Peyer's patch (tissue), 4 donors: ENCODE results near the gene INPP5F.

Experiments
- POLR2A ChIP-seq, 2 donors: fragments of 450-650 bp; IDR thresholded peaks; one replicate each; pipeline ENCODE4 v1.5.1; 2017; ENCODE audit warnings: antibody characterized with exemption in 2 of 2, mild to moderate bottlenecking in 2 of 2, moderate library complexity in 2 of 2
- TF ChIP-seq, protein P1 (sequence below), 6 experiments: fragments of 450-650 bp in 4 of 6; fragments of 200-600 bp in 2 of 6; sonication (generic) in 1 of 6; IDR thresholded peaks; one replicate each; pipeline ENCODE4 v1.5.1; 2017 to 2019; ENCODE audit warnings: antibody characterized with exemption in 6 of 6, mild to moderate bottlenecking in 3 of 6, moderate library complexity in 1 of 6

GRCh38 chr10:119724593-119725516, 995 bp upstream of the INPP5F start:
- TF ChIP-seq, protein P1, sequence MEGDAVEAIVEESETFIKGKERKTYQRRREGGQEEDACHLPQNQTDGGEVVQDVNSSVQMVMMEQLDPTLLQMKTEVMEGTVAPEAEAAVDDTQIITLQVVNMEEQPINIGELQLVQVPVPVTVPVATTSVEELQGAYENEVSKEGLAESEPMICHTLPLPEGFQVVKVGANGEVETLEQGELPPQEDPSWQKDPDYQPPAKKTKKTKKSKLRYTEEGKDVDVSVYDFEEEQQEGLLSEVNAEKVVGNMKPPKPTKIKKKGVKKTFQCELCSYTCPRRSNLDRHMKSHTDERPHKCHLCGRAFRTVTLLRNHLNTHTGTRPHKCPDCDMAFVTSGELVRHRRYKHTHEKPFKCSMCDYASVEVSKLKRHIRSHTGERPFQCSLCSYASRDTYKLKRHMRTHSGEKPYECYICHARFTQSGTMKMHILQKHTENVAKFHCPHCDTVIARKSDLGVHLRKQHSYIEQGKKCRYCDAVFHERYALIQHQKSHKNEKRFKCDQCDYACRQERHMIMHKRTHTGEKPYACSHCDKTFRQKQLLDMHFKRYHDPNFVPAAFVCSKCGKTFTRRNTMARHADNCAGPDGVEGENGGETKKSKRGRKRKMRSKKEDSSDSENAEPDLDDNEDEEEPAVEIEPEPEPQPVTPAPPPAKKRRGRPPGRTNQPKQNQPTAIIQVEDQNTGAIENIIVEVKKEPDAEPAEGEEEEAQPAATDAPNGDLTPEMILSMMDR (IDR thresholded peaks at IDR 0.05), result no peak
- no peak for TF ChIP-seq POLR2A (IDR thresholded peaks at IDR 0.05)
